Trophoblast cell (in vitro differentiated cells and primary cell): Measurements from ENCODE around the gene CCL2.

ENCODE experiments used
- DNase-seq, 2 donors: peaks; one replicate each; pipeline ENCODE4 v3.0.0-alpha.2; 2016
- H2AFZ ChIP-seq: 2 replicates; pipeline ENCODE4 v1.6.1; 2013; ENCODE audit warnings: low read length, moderate library complexity, mild to moderate bottlenecking; ENCODE audit not compliant: insufficient read depth, poor library complexity
- H2AK5ac ChIP-seq: 2 replicates; pipeline ENCODE4 v1.6.1; 2013; ENCODE audit warnings: mild to moderate bottlenecking, low read length
- H2BK120ac ChIP-seq: 2 replicates; pipeline ENCODE4 v1.6.1; 2013; ENCODE audit warnings: low read length, mild to moderate bottlenecking, moderate library complexity; ENCODE audit not compliant: insufficient read depth, poor library complexity
- H2BK12ac ChIP-seq: 2 replicates; pipeline ENCODE4 v1.6.1; 2013; ENCODE audit warnings: mild to moderate bottlenecking, low read length, moderate library complexity
- H2BK5ac ChIP-seq: 2 replicates; pipeline ENCODE4 v1.6.1; 2013; ENCODE audit warnings: low read length, low read depth, moderate library complexity, mild to moderate bottlenecking; ENCODE audit not compliant: poor library complexity
- H3K14ac ChIP-seq: 2 replicates; pipeline ENCODE4 v1.6.1; 2013; ENCODE audit warnings: mild to moderate bottlenecking, low read length
- H3K18ac ChIP-seq: 2 replicates; pipeline ENCODE4 v1.6.1; 2013; ENCODE audit warnings: mild to moderate bottlenecking, low read length
- H3K23ac ChIP-seq: 2 replicates; pipeline ENCODE4 v1.6.1; 2013; ENCODE audit warnings: low read length
- H3K27ac ChIP-seq: 2 replicates; pipeline ENCODE4 v1.5.1; 2013; ENCODE audit warnings: low read depth, mild to moderate bottlenecking, inconsistent platforms, low read length, moderate library complexity
- H3K27me3 ChIP-seq: 2 replicates; pipeline ENCODE4 v1.6.1; 2013; ENCODE audit warnings: inconsistent platforms, mild to moderate bottlenecking, low read length, moderate library complexity; ENCODE audit not compliant: insufficient read depth
- H3K36me3 ChIP-seq, 2 experiments: 1 replicate in 1 of 2; 2 replicates in 1 of 2; pipeline ENCODE4 v1.6.1; 2013; ENCODE audit warnings: low read length in 2 of 2, mild to moderate bottlenecking in 2 of 2, moderate library complexity in 1 of 2; ENCODE audit not compliant: insufficient read depth in 2 of 2, control insufficient read depth in 1 of 2
- H3K4ac ChIP-seq: 2 replicates; pipeline ENCODE4 v1.6.1; 2013; ENCODE audit warnings: low read depth, mild to moderate bottlenecking, low read length, moderate library complexity
- H3K4me1 ChIP-seq, 2 experiments: 1 replicate in 1 of 2; 2 replicates in 1 of 2; pipeline ENCODE4 v1.6.1; 2013; ENCODE audit warnings: low read length in 2 of 2, mild to moderate bottlenecking in 2 of 2, moderate library complexity in 1 of 2; ENCODE audit not compliant: insufficient read depth in 2 of 2, control insufficient read depth in 1 of 2
- H3K4me2 ChIP-seq: 2 replicates; pipeline ENCODE4 v1.6.1; 2013; ENCODE audit warnings: inconsistent platforms, mild to moderate bottlenecking, low read length, moderate library complexity
- H3K4me3 ChIP-seq: 2 replicates; pipeline ENCODE4 v1.5.1; 2013; ENCODE audit warnings: mild to moderate bottlenecking, low read depth, low read length, inconsistent platforms
- H3K79me1 ChIP-seq: one replicate; pipeline ENCODE4 v1.6.1; 2013; ENCODE audit warnings: low read length
- H3K79me2 ChIP-seq: 2 replicates; pipeline ENCODE4 v1.6.1; 2013; ENCODE audit warnings: low read length, mild to moderate bottlenecking; ENCODE audit not compliant: control insufficient read depth, insufficient read depth, poor library complexity
- H3K9ac ChIP-seq: 2 replicates; pipeline ENCODE4 v1.6.1; 2013; ENCODE audit warnings: mild to moderate bottlenecking, low read length
- H3K9me3 ChIP-seq: 2 replicates; pipeline ENCODE4 v1.6.1; 2013; ENCODE audit warnings: low read depth, mild to moderate bottlenecking, control low read depth, inconsistent platforms, low read length; ENCODE audit not compliant: insufficient read depth
- H4K12ac ChIP-seq: 2 replicates; pipeline ENCODE4 v1.6.1; 2013; ENCODE audit warnings: low read depth, mild to moderate bottlenecking, low read length, moderate library complexity
- H4K8ac ChIP-seq: 2 replicates; pipeline ENCODE4 v1.6.1; 2013; ENCODE audit warnings: low read depth, mild to moderate bottlenecking, low read length, moderate library complexity
- H4K91ac ChIP-seq: one replicate; pipeline ENCODE4 v1.6.1; 2013; ENCODE audit warnings: low read depth, mild to moderate bottlenecking, low read length, moderate library complexity
- WGBS: extraction: QIAGEN DNeasy Blood & Tissue Kit; methylation state at CpG from one replicate; pipeline ENCODE4 v1.1.7; 2013; ENCODE audit warnings: missing lambda C conversion rate; ENCODE audit not compliant: insufficient read length, insufficient coverage; ENCODE audit errors: extremely low coverage; 5-methylcytosine and 5-hydroxymethylcytosine counted together

CCL2 gene

DNA sequence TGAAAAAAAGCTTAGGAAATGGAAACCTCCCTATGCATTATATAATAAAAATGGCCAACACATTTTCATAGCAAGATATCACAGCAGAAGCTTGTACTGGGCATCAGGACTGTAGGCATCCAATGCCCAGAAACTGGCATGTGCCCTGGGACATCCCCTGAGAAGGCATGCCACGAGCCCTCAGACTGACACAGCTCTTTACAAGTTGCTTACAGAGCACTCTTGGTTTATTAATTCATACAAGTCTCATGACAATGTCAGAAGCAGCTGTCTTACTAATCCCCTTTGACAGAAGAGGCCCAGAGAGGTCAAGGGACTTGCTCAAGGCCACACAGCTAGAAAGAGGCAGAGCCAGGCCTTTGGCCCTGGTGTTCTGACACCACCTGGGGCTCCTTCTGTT is 5.6 kb upstream of the CCL2 start:
- no peaks in the 10 kb centered on the region for H3K79me1 ChIP-seq
- H2BK12ac ChIP-seq, result no peak overlapping the region
- no peak overlapping the region for H3K27ac ChIP-seq
- H3K18ac ChIP-seq, result no peak overlapping the region
- H4K91ac ChIP-seq, result no peak overlapping the region
- no peaks in the 10 kb centered on the region for H3K27me3 ChIP-seq
- H4K8ac ChIP-seq, result no peak overlapping the region
- H2BK5ac ChIP-seq, result no peak overlapping the region
- peaks cover 14 to 16% of the 10 kb centered on the region in 2 experiments for H3K4me1 ChIP-seq
- H3K9me3 ChIP-seq, result peaks cover 1% of the 10 kb centered on the region
- no peak overlapping the region for H4K12ac ChIP-seq
- DNase-seq, result peak in 1 of 2 donors; percentile 33
- H3K79me2 ChIP-seq, result no peaks in the 10 kb centered on the region
- H3K4me3 ChIP-seq, result no peak overlapping the region
- H3K4me2 ChIP-seq, result no peak overlapping the region
- no peak overlapping the region for H2BK120ac ChIP-seq
- no peak overlapping the region for H2AK5ac ChIP-seq
- H3K4ac ChIP-seq, result no peak overlapping the region
- no peak overlapping the region for H3K9ac ChIP-seq
- H3K14ac ChIP-seq, result no peak overlapping the region
- no peak overlapping the region for H3K23ac ChIP-seq
- no peaks in the 10 kb centered on the region for H3K36me3 ChIP-seq
- H2AFZ ChIP-seq, result no peak overlapping the region
- WGBS, result no CpG with 5 or more reads among the region's 1 CpG

- Histone ChIP-seq H3K4me1 (peaks cover 17 to 25% of the 10 kb centered on the region in 2 experiments), H2AFZ (no peak overlapping the region), H3K27ac (no peak overlapping the region), H3K4me3 (no peak overlapping the region), H3K36me3 (no peaks in the 10 kb centered on the region), H4K91ac (no peak overlapping the region), H4K12ac (no peak overlapping the region), H3K9ac (no peak overlapping the region), H3K4ac (no peak overlapping the region), H2BK5ac (no peak overlapping the region), H3K4me2 (no peak overlapping the region), H3K79me1 (peaks cover 5% of the 10 kb centered on the region), H2BK120ac (no peak overlapping the region), H3K9me3 (peaks cover 1% of the 10 kb centered on the region), H3K14ac (no peak overlapping the region), H2AK5ac (no peak overlapping the region), H3K27me3 (no peaks in the 10 kb centered on the region), H3K23ac (no peak overlapping the region), H4K8ac (no peak overlapping the region), H3K79me2 (no peaks in the 10 kb centered on the region), H3K18ac (no peak overlapping the region), H2BK12ac (no peak overlapping the region)
- WGBS, result no CpG with 5 or more reads among the region's 3 CpGs
- DNase-seq, result no peak
Measured at GRCh38 chr17:34251186-34251585, 3.9 kb upstream of the CCL2 start.

- WGBS, result no CpG with 5 or more reads among the region's 5 CpGs
- H3K79me1 ChIP-seq, result peaks cover 5% of the 10 kb centered on the region
- H3K4me1 ChIP-seq, result peaks cover 17 to 25% of the 10 kb centered on the region in 2 experiments
- no peak overlapping the region for H3K23ac ChIP-seq
- no peak overlapping the region for H3K18ac ChIP-seq
- no peak overlapping the region for H3K4me2 ChIP-seq
- no peaks in the 10 kb centered on the region for H3K27me3 ChIP-seq
- H4K8ac ChIP-seq, result no peak overlapping the region
- no peak overlapping the region for H3K27ac ChIP-seq
- no peak overlapping the region for H3K4ac ChIP-seq
- H3K9ac ChIP-seq, result no peak overlapping the region
- H3K79me2 ChIP-seq, result no peaks in the 10 kb centered on the region
- H2BK12ac ChIP-seq, result peak overlapping the region; percentile 61
- H3K9me3 ChIP-seq, result peaks cover 1% of the 10 kb centered on the region
- H2BK5ac ChIP-seq, result no peak overlapping the region
- DNase-seq, result peak in 1 of 2 donors; percentile 28
- H2AFZ ChIP-seq, result peak overlapping the region; percentile 89
- no peak overlapping the region for H2AK5ac ChIP-seq
- no peak overlapping the region for H3K14ac ChIP-seq
- no peaks in the 10 kb centered on the region for H3K36me3 ChIP-seq
- H4K12ac ChIP-seq, result peak overlapping the region; percentile 45
- H4K91ac ChIP-seq, result no peak overlapping the region
- H3K4me3 ChIP-seq, result no peak overlapping the region
- no peak overlapping the region for H2BK120ac ChIP-seq
Measured at GRCh38 chr17:34252095-34252443, 3.0 kb upstream of the CCL2 start.

DNA sequence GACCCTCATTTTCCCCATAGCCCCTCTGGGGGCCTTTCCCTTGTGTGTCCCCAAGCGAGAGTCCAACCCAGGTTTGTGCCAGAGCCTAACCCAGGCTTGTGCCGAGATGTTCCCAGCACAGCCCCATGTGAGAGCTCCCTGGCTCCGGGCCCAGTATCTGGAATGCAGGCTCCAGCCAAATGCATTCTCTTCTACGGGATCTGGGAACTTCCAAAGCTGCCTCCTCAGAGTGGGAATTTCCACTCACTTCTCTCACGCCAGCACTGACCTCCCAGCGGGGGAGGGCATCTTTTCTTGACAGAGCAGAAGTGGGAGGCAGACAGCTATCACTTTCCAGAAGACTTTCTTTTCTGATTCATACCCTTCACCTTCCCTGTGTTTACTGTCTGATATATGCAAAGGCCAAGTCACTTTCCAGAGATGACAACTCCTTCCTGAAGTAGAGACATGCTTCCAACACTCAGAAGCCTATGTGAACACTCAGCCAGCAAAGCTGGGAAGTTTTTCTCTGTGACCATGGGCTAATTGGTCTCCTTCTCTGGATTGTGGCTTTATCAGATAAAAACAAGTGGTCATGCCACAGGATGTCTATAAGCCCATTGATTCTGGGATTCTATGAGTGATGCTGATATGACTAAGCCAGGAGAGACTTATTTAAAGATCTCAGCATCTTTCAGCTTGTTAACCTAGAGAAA is 2.5 kb upstream of the CCL2 start:
- peaks cover 5% of the 10 kb centered on the region for H3K79me1 ChIP-seq

More for the DNA sequence above, 2.5 kb upstream of the CCL2 start:
- H3K27me3 ChIP-seq, result no peaks in the 10 kb centered on the region
- no peak overlapping the region for H4K91ac ChIP-seq
- H3K4me1 ChIP-seq, result peaks cover 17 to 25% of the 10 kb centered on the region in 2 experiments
- H3K9ac ChIP-seq, result no peak overlapping the region
- no peaks in the 10 kb centered on the region for H3K79me2 ChIP-seq
- H2BK5ac ChIP-seq, result no peak overlapping the region
- H3K14ac ChIP-seq, result no peak overlapping the region
- H3K4me3 ChIP-seq, result no peak overlapping the region
- no peak overlapping the region for H3K23ac ChIP-seq
- H4K12ac ChIP-seq, result no peak overlapping the region
- H3K27ac ChIP-seq, result no peak overlapping the region
- no peak overlapping the region for H4K8ac ChIP-seq
- no peak overlapping the region for H3K4ac ChIP-seq
- H2BK12ac ChIP-seq, result no peak overlapping the region
- no peak overlapping the region for H3K18ac ChIP-seq
- WGBS, result no CpG with 5 or more reads among the region's 6 CpGs
- no peaks in the 10 kb centered on the region for H3K36me3 ChIP-seq
- peaks cover 1% of the 10 kb centered on the region for H3K9me3 ChIP-seq
- no peak overlapping the region for H3K4me2 ChIP-seq
- peak in 1 of 2 donors; percentile 46 for DNase-seq
- no peak overlapping the region for H2BK120ac ChIP-seq
- H2AFZ ChIP-seq, result no peak overlapping the region
- no peak overlapping the region for H2AK5ac ChIP-seq
